ENCODE results near the gene LRRC74B. TPM values are rescaled to one million over a fixed set of nuclear protein-coding genes. Genes with fewer than 3 reads are reported as not detected.
"Not testable (repeated sequence)": the region's sequence is repeated elsewhere in the genome, so short reads cannot be mapped to it uniquely, and the experiment has no call there.

The LRRC74B gene
- total RNA-seq, 2 experiments from 2014 or later = not detected

DNA sequence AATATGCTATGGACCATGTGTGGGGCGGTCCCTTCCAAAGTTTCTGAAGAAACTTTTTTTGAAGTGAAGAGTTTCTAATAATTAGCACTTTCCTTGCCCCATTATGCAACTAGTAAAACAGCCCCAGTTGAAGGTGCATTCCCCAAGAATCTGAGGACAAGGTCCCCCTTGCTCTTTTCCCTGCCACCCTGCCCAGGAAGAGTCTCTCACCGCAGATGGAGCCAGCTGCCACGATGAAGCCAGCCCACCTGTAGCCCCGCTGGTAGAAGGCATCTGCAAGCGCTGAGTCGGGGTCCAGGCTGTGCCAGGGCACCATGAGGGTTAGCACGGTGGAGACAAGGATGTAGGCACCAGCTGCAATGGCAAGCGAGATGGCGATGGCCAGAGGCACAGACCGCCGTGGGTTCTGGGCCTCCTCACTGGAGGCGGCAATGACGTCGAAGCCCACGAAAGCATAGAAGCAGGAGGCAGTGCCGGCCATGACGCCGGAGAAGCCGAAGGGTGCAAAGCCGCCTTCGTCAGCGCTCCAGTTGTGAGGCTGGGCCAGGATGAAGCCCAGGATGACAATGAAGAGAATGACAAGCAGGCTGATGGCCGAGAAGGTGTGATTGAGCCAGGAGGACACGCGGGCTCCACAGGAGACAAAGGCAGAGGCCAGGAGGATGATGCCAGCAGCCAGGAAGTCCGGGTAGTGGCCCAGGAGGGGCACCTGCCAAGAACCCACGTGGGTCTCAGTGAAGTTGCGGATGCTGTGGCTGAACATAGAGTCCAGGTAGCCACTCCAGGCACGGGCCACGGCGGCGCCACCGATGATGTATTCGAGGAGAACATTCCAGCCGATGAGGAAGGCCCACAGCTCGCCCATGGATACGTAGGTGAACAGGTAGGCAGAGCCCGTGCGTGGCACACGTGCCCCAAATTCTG, 14.9 kb upstream of the LRRC74B start:
- Mint-ChIP-seq H3K27me3 (ENCODE audit: low read depth) (peaks cover 23% of the 10 kb centered on the region), H3K4me1 (ENCODE audit: low read depth) (peaks cover 4% of the 10 kb centered on the region), H3K36me3 (ENCODE audit: low read depth) (no peaks in the 10 kb centered on the region), H3K27ac (no peak overlapping the region), H3K9me3 (no peaks in the 10 kb centered on the region), H3K4me3 (no peak overlapping the region)
- no peak for DNase-seq
- CTCF ChIA-PET = interaction anchor here (0.9 kb wide), 1 partner anchor 272 kb away, joined by 5 read pairs; no protein-coding TSS in a partner anchor
- intact Hi-C loops (cut with micrococcal nuclease) = no loop called here

DNA sequence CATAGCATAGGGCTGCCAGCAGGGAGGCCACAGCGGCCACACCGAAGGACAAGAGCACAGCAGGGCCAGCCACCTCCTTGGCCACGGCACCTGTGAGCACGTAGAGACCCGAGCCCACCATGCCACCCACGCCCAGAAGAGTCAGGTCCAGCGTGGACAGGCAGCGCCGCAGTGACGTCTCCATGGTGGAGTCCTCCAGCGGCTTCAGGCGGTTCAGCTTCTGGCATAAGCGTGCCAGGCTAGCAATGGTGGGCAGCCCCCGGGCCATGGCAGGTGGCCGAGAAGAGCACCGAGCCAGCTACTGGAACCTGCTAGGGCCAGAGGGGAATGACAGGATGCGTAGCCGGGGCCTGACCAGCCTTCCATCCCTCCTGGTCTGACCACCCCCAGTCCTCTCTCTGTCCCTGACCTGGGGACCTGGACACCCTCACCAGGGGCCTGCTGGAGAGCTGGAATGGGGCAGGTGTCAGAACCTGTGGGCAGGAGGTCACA, 14.2 kb upstream of the LRRC74B start:
- Mint-ChIP-seq H3K36me3 (ENCODE audit: low read depth) (no peaks in the 10 kb centered on the region), H3K4me3 (no peak overlapping the region), H3K27me3 (ENCODE audit: low read depth) (peaks cover 23% of the 10 kb centered on the region), H3K27ac (no peak overlapping the region), H3K4me1 (ENCODE audit: low read depth) (peaks cover 2% of the 10 kb centered on the region), H3K9me3 (no peaks in the 10 kb centered on the region)
- DNase-seq = no peak
- intact Hi-C loops (cut with micrococcal nuclease) = no loop called here
- CTCF ChIA-PET = interaction anchor here (0.9 kb wide), 1 partner anchor 273 kb away, joined by 5 read pairs; no protein-coding TSS in a partner anchor

DNA sequence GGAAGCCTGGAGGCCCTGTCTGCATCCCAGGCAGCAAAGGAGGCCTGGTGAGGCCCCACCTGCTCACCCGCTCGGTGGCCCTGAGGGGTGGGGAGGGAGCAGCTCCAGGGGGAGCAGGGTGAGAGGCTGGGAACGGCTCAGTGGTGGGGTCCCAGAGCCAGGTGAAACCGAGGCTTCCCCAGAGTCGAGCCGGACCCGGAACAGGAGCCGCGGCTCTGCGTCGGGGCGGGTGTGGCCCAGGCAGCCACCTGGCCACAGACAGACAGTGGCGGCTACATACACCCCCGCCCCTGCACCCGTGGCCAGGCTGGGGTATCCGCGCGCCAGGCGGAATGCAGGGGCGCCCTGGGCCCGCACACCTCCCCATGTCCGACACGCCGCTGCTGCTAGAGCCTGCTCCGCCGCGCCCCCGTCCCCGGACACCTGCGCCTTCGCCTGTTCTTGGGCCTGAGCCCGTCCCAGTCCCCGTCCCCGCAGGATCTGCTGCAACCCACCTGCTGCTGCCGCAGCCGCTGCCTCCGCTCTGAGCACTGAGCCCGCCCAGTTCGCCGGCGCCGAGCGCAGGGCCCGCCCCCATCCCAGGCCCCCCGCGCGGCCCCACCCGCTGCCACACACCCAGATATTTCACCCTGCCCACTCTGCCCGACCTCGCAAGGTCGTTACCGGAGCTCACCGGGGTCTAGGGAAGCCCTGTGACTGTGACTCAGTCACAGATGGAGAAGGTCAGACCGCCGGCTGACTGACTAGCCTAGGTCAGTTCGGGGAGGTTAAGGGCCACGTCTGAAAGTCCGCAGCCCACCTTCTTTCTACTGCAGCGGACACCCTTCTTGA, 13.5 kb upstream of the LRRC74B start, which contains the start of gene SLC7A4:
SLC7A4 (minus strand) TSS at position 525 of the 831 bp plus-strand sequence. CDS start 749 bp downstream, outside the sequence.
- Mint-ChIP-seq H3K4me3 (no peak within 1 kb of the TSS), H3K27ac (no peak within 1 kb of the TSS), H3K27me3 (ENCODE audit: low read depth) (peaks cover 23% of the 10 kb centered on the region), H3K4me1 (ENCODE audit: low read depth) (peaks cover 2% of the 10 kb centered on the region), H3K9me3 (no peaks in the 10 kb centered on the region), H3K36me3 (ENCODE audit: low read depth) (no peaks in the 10 kb centered on the region)
- no peak for DNase-seq
- CTCF ChIA-PET = interaction anchor here (0.9 to 1.0 kb wide), 2 partner anchors 71 to 273 kb away, joined by 3 to 5 read pairs; no protein-coding TSS in a partner anchor
- intact Hi-C loops (cut with micrococcal nuclease) = no loop called here

DNA sequence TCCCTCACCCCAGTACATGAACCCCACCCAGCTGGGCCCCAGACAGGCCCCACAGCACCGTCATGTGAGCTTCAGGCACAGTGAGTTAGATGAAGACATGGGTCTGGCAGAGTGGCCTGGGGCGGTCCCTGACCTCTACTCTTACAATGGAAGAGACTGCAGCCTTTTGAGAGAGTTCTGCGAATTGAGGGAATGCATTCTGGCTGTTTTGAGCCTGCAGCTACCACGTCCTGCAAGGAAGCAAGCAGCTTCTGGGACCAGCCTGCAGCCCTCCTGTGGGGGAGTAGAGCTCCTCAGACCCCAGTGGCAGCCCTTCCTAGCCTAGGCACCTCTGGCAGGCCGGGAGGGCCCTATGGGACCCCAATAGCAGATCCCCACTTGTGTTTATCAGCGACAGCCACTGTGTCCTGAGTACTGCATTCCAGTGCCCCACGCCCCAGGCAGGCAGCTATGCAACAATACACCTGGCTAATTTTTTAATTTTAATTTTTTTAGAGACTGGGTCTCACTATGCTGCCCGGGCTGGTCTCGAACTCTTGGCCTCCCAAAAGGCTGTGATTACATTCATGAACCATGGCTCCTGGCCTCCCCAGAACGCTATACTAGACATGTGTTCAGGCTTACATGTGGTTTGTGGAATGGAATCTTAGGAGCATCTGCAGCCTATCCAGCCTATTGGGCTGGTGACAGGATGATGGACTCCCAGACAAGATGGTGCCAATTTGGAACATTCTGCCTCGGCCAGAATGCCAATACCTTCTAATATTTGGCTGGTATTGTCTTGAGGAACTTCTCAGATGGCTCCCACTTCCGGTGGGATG, 12.7 kb upstream of the LRRC74B start:
- CTCF ChIA-PET = interaction anchor here (1.0 kb wide), 1 partner anchor 70 kb away, joined by 3 read pairs; no protein-coding TSS in a partner anchor
- no peaks in the 10 kb centered on the region for H3K36me3 Mint-ChIP-seq (ENCODE audit: low read depth)
- no peak overlapping the region for H3K4me3 Mint-ChIP-seq

DNA sequence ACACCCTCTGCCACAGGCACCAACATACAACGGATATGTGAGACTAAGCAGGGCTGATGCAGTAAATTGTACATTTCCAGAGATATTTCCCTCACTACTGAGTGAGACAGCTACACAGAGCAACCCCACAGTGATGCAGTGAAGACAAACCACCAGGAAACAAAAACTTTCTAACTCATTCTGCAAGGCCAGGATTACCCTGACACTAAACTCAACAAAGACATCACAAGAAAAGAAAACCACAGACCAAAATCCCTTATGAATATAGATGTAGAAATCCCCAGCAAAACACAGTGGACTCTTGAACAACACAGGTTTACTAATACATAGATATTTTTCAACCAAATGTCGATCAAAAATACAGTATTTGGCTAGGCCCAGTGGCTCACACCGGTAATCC, 11.9 kb upstream of the LRRC74B start:
- Mint-ChIP-seq H3K4me3 (no peak overlapping the region), H3K27ac (no peak overlapping the region), H3K27me3 (ENCODE audit: low read depth) (peaks cover 26% of the 10 kb centered on the region), H3K9me3 (no peaks in the 10 kb centered on the region), H3K4me1 (ENCODE audit: low read depth) (peaks cover 2% of the 10 kb centered on the region), H3K36me3 (ENCODE audit: low read depth) (no peaks in the 10 kb centered on the region)
- intact Hi-C loops (cut with micrococcal nuclease) = no loop called here
- DNase-seq = no peak
- CTCF ChIA-PET = no interaction called here

More for the DNA sequence above, 12.7 kb upstream of the LRRC74B start:
- Mint-ChIP-seq H3K27ac (no peak overlapping the region), H3K27me3 (ENCODE audit: low read depth) (peaks cover 23% of the 10 kb centered on the region), H3K4me1 (ENCODE audit: low read depth) (peaks cover 2% of the 10 kb centered on the region), H3K9me3 (no peaks in the 10 kb centered on the region)
- DNase-seq = no peak
- intact Hi-C loops (cut with micrococcal nuclease) = no loop called here

DNA sequence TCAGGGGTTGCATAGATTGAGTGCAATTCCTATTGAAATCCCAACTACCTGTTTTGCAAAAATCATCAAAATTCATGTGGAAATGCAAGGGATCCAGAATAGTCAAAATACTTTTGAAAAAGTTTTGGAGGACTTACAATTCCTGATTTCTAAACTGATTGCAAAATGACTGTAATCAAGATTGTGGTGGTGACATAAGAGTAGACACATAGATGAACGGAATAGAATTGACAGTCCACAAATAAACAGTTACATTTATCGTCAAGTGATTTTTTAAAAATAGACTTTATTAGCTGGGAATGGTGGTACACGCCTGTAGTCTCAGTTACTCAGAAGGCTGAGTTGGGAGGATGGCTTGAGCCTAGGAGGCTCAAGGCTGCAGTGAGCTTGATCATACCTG, 10.8 kb upstream of the LRRC74B start:
- peaks cover 2% of the 10 kb centered on the region for H3K4me1 Mint-ChIP-seq (ENCODE audit: low read depth)
- CTCF ChIA-PET = no interaction called here
- H3K27ac Mint-ChIP-seq = no peak overlapping the region
- no peaks in the 10 kb centered on the region for H3K9me3 Mint-ChIP-seq
- H3K27me3 Mint-ChIP-seq (ENCODE audit: low read depth) = peaks cover 20% of the 10 kb centered on the region
- no peaks in the 10 kb centered on the region for H3K36me3 Mint-ChIP-seq (ENCODE audit: low read depth)
- intact Hi-C loops (cut with micrococcal nuclease) = no loop called here
- no peak for DNase-seq
- no peak overlapping the region for H3K4me3 Mint-ChIP-seq

DNA sequence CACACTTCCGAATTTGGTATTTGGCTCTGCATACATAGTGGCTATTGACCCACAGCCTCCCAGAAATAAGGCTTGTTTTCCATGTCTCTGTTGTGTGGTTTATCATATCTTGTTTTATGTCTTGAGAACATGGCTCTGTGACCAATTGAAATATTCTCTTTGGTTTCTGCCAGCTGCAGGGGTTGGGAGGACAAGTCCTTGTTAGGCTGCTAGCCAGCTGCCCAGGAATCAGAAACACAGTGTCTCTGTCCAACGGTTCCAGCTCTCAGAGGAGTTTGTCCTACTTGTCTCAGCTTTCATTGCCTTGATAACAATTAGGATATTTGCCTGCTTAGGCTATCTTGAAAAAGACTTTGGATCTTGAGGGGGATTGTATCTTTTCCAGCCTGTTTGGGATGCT, 7.3 kb upstream of the LRRC74B start:
- intact Hi-C loops (cut with micrococcal nuclease) = no loop called here
- Mint-ChIP-seq H3K27ac (no peak overlapping the region), H3K36me3 (ENCODE audit: low read depth) (no peaks in the 10 kb centered on the region), H3K4me1 (ENCODE audit: low read depth) (peaks cover 3% of the 10 kb centered on the region), H3K27me3 (ENCODE audit: low read depth) (peaks cover 11% of the 10 kb centered on the region), H3K4me3 (no peak overlapping the region), H3K9me3 (no peaks in the 10 kb centered on the region)
- CTCF ChIA-PET = interaction anchor here (2.0 kb wide), 1 partner anchor 64 kb away, joined by 6 read pairs; no protein-coding TSS in a partner anchor
- no peak for DNase-seq

DNA sequence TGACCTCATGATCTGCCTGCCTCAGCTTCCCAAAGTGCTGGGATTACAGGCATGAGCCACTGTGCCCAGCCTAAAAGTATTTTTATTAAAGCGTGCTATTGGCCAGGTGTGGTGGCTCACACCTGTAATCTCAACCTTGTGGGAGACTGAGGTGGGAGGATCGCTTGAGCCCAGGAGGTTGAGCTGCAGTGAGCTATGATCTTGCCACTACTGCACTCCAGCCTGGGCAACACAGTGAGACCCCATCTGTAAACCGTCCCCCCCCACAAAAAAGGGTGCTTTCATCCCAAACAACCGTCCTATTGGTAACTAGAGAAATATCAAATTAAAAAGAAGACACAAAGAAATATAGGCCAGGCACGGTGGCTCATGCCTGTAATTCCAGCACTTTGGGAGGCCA, 6.6 kb upstream of the LRRC74B start:
- DNase-seq; H3K4me1 Mint-ChIP-seq (ENCODE audit: low read depth); H3K9me3 Mint-ChIP-seq; H3K27ac Mint-ChIP-seq; H3K4me3 Mint-ChIP-seq; H3K36me3 Mint-ChIP-seq (ENCODE audit: low read depth); intact Hi-C loops (cut with micrococcal nuclease): not testable (repeated sequence)
- CTCF ChIA-PET = interaction anchor here (0.6 to 2.0 kb wide), 3 partner anchors 17 to 63 kb away, joined by 3 to 6 read pairs (median 3); no protein-coding TSS in a partner anchor
- H3K27me3 Mint-ChIP-seq (ENCODE audit: low read depth) = peaks cover 15% of the 10 kb centered on the region

DNA sequence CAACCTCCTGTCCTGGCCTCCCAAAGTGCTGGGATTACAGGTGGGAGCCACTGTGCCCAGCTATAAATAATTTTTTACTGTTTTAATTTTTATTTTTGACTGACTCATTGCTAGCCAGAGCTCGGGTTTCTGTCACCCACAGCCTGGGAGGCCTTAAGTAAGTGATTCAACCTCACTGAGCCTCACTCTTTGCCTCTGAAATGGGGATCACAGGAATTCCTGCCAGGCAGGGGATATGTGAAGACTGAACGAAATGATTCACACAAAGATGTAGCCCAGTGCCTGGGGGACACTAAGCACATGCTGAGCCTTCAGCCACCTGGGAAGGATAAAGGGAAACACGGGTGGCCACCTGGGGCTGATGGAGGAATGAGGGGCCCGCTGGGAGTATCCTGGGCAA, 3.8 kb upstream of the LRRC74B start:
- H3K4me1 Mint-ChIP-seq (ENCODE audit: low read depth) = peaks cover 18% of the 10 kb centered on the region
- intact Hi-C loops (cut with micrococcal nuclease) = no loop called here
- no peak overlapping the region for H3K27ac Mint-ChIP-seq
- no peaks in the 10 kb centered on the region for H3K36me3 Mint-ChIP-seq (ENCODE audit: low read depth)
- peaks cover 18% of the 10 kb centered on the region for H3K27me3 Mint-ChIP-seq (ENCODE audit: low read depth)
- no peaks in the 10 kb centered on the region for H3K9me3 Mint-ChIP-seq
- H3K4me3 Mint-ChIP-seq = no peak overlapping the region
- CTCF ChIA-PET = no interaction called here
- no peak for DNase-seq

DNA sequence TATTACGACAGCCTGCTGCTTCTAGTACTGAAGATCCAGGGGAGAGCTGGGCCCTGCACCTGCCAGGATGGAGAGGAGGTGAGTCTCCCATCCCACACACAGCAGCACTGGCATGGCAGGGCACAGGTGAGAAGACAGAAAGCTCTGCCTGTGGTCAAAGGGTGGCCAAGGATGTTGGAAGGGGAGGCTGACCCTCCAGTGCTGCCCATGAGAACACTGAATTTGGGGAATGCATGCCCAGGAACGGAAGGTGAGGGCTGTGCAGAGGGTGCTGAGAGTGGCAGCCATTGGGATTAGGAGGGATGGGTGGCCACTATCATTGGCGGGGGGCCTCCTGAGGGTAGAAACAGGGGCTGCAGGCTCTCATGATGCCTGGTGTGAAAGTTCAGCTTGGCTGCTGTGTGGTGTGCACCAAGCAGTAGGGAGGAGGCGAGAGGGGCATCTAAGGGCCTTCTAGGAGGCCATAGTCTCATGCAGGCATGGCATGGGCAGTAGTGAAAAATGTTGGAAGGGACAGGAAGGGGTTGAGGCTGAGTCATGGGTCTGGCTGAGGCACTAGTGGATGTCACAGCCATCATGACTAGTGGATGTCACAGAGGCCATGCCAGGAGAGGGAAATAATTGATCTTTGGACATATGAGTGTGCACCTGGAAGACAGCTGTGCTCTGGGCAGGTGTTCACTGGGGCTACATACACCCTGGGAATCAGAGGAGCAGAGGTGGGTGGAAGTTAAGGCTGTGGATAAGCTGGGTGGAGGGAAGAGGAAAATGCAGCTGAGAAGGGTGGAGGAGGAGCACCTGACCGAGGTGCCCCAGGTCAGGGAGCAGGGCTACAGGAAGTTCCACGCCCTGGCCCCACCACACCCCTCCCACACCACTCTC, 2.5 kb upstream of the LRRC74B start:
- no peak overlapping the region for H3K27ac Mint-ChIP-seq
- no peak for DNase-seq
- intact Hi-C loops (cut with micrococcal nuclease) = no loop called here
- H3K4me3 Mint-ChIP-seq = no peak overlapping the region
- CTCF ChIA-PET = no interaction called here
- peaks cover 18% of the 10 kb centered on the region for H3K27me3 Mint-ChIP-seq (ENCODE audit: low read depth)
- H3K4me1 Mint-ChIP-seq (ENCODE audit: low read depth) = peaks cover 18% of the 10 kb centered on the region
- H3K36me3 Mint-ChIP-seq (ENCODE audit: low read depth) = no peaks in the 10 kb centered on the region
- no peaks in the 10 kb centered on the region for H3K9me3 Mint-ChIP-seq

Measured in activated naive CD4-positive, alpha-beta T cell treated with anti-CD3 and anti-CD28 coated beads for 36 hours (primary cell).